Stimulated activated CD8-positive, alpha-beta memory T cell treated with anti-CD3 and anti-CD28 coated beads, Interleukin-2, amount 100 ng/mL, for 1 hour (primary cell): ENCODE results near the gene IZUMO2.

Source experiments
- DNase-seq, 2 donors: peaks; one replicate each; pipeline ENCODE4 v3.0.0-alpha.2; 2020; ENCODE audit warnings: low read depth in 2 of 2

The IZUMO2 gene

GRCh38 chr19:50162988-50163387 is at the start of gene IZUMO2:
IZUMO2 (minus strand) TSS chr19:50163281; CDS start chr19:50163194, 87 bp downstream.
- no peak for DNase-seq

- DNase-seq = no peak
Observed at GRCh38 chr19:50210425-50210824, 47.3 kb upstream of the IZUMO2 start.

GRCh38 chr19:50209131-50209530 is 46.0 kb upstream of the IZUMO2 start:
- no peak for DNase-seq

GRCh38 chr19:50207730-50208129 is 44.6 kb upstream of the IZUMO2 start:
- DNase-seq = no peak

GRCh38 chr19:50206191-50206590 is 43.1 kb upstream of the IZUMO2 start:
- no peak for DNase-seq

- no peak for DNase-seq
Observed at GRCh38 chr19:50205681-50206138, 42.6 kb upstream of the IZUMO2 start.

- DNase-seq = no peak
Observed at GRCh38 chr19:50204811-50205675, 42.0 kb upstream of the IZUMO2 start.

GRCh38 chr19:50204081-50204428 is 41.0 kb upstream of the IZUMO2 start:
- DNase-seq = no peak

- DNase-seq = no peak
Observed at GRCh38 chr19:50203281-50204080, 40.4 kb upstream of the IZUMO2 start, which contains the start of gene MYH14. MYH14 (plus strand) TSS chr19:50203622; CDS start chr19:50210366, 6,744 bp downstream.

- DNase-seq = no peak
Observed at GRCh38 chr19:50202962-50203280, 39.8 kb upstream of the IZUMO2 start.

GRCh38 chr19:50202386-50202785 is 39.3 kb upstream of the IZUMO2 start:
- no peak for DNase-seq

- no peak for DNase-seq
Observed at GRCh38 chr19:50199259-50199555, 36.1 kb upstream of the IZUMO2 start.

GRCh38 chr19:50198431-50199258 is 35.6 kb upstream of the IZUMO2 start:
- no peak for DNase-seq

- no peak for DNase-seq
Observed at GRCh38 chr19:50197348-50197747, 34.3 kb upstream of the IZUMO2 start.

- no peak for DNase-seq
Observed at GRCh38 chr19:50196322-50196932, 33.3 kb upstream of the IZUMO2 start.

GRCh38 chr19:50195224-50195623 is 32.1 kb upstream of the IZUMO2 start:
- DNase-seq = no peak

- no peak for DNase-seq
Observed at GRCh38 chr19:50192463-50193211, 29.6 kb upstream of the IZUMO2 start.

GRCh38 chr19:50191216-50191615 is 28.1 kb upstream of the IZUMO2 start:
- no peak for DNase-seq

- DNase-seq = no peak
Observed at GRCh38 chr19:50190439-50190891, 27.4 kb upstream of the IZUMO2 start.

GRCh38 chr19:50189331-50189730 is 26.2 kb upstream of the IZUMO2 start:
- DNase-seq = no peak

GRCh38 chr19:50187937-50188336 is 24.9 kb upstream of the IZUMO2 start:
- no peak for DNase-seq
